Activated CD4-positive, alpha-beta T cell treated with anti-CD3 and anti-CD28 coated beads, Interleukin-2, amount 50 U/mL, for 48 hours (primary cell): ENCODE measurements around the gene ESRRA.
A peak's percentile ranks its signal among the peaks of the same experiment; 100 is the strongest.

Experiments
- DNase-seq, 2 experiments: peaks; one replicate each; pipeline ENCODE4 v3.0.0-alpha.2; 2020

Gene ESRRA

GRCh38 chr11:64352099-64352994 is 47.0 kb downstream of the ESRRA start:
- DNase-seq = no peak

- no peak for DNase-seq
These were observed 47.8 kb downstream of the ESRRA start for GRCh38 chr11:64352995-64353714.

GRCh38 chr11:64353715-64354506 is 48.6 kb downstream of the ESRRA start:
- DNase-seq = no peak

GRCh38 chr11:64355078-64355940 is 50.0 kb downstream of the ESRRA start:
- DNase-seq = peak; percentile 39 to 41

- DNase-seq = peak; percentile 62 to 70
These were observed 51.4 kb downstream of the ESRRA start for GRCh38 chr11:64356498-64357411.

GRCh38 chr11:64357446-64357845 is 52.1 kb downstream of the ESRRA start:
- DNase-seq = no peak

GRCh38 chr11:64357904-64358535 is 52.7 kb downstream of the ESRRA start:
- DNase-seq = peak; percentile 66 to 76

GRCh38 chr11:64358536-64358906 is 53.2 kb downstream of the ESRRA start:
- no peak for DNase-seq

GRCh38 chr11:64358907-64359711 is 53.8 kb downstream of the ESRRA start, which contains the start of gene RPS6KA4:
Gene RPS6KA4, plus strand, starts transcription at chr11:64359162. Its CDS starts 74 bp downstream, at chr11:64359236.
- DNase-seq = peak; percentile 61 to 62

- peak; percentile 40 to 47 for DNase-seq
These were observed 54.6 kb downstream of the ESRRA start for GRCh38 chr11:64359712-64360445.

GRCh38 chr11:64360448-64360921 is 55.2 kb downstream of the ESRRA start:
- DNase-seq = no peak

- DNase-seq = no peak
These were observed 56.3 kb downstream of the ESRRA start for GRCh38 chr11:64361659-64362058.

- no peak for DNase-seq
These were observed 57.0 kb downstream of the ESRRA start for GRCh38 chr11:64362339-64362738.

GRCh38 chr11:64364435-64364834 is 59.1 kb downstream of the ESRRA start:
- no peak for DNase-seq

- DNase-seq = no peak
These were observed 59.6 kb downstream of the ESRRA start for GRCh38 chr11:64364911-64365310.
